ENCODE data around the gene LRP8. TPM values are rescaled to one million over a fixed set of nuclear protein-coding genes. Genes with fewer than 3 reads are reported as not detected.

Gene LRP8
- total RNA-seq, 6 experiments from 2014 or later = 7.2 to 14.9 (median 13.0) TPM

- DNase-seq = no peak
- H3K4me1 Mint-ChIP-seq (ENCODE audit: low read depth) = no peaks in the 10 kb centered on the region
- no peaks in the 10 kb centered on the region; the same call in 1 of the 2 replicates for H3K27me3 Mint-ChIP-seq (ENCODE audit: insufficient read depth)
- no peak overlapping the region for H3K4me3 Mint-ChIP-seq
- peak overlapping the region; percentile 51; the same call in 1 of the 2 replicates for H3K27ac Mint-ChIP-seq
- H3K36me3 Mint-ChIP-seq (ENCODE audit: low read depth) = no peaks in the 10 kb centered on the region
- TF ChIP-seq CTCF (IDR thresholded peaks at IDR 0.05) = no peak
- no peaks in the 10 kb centered on the region for H3K9me3 Mint-ChIP-seq
Measured at GRCh38 chr1:53314606-53315005, 13.3 kb downstream of the LRP8 start.

GRCh38 chr1:53314096-53314495 is 13.8 kb downstream of the LRP8 start:
- no peak for DNase-seq
- H3K4me3 Mint-ChIP-seq = no peak overlapping the region
- H3K4me1 Mint-ChIP-seq (ENCODE audit: low read depth) = no peaks in the 10 kb centered on the region
- TF ChIP-seq CTCF (IDR thresholded peaks at IDR 0.05) = no peak
- no peaks in the 10 kb centered on the region for H3K9me3 Mint-ChIP-seq
- peak overlapping the region; percentile 51 for H3K27ac Mint-ChIP-seq
- no peaks in the 10 kb centered on the region for H3K36me3 Mint-ChIP-seq (ENCODE audit: low read depth)
- no peaks in the 10 kb centered on the region; the same call in 1 of the 2 replicates for H3K27me3 Mint-ChIP-seq (ENCODE audit: insufficient read depth)

- no peak overlapping the region for H3K27ac Mint-ChIP-seq
- TF ChIP-seq CTCF (IDR thresholded peaks at IDR 0.05) = no peak
- H3K27me3 Mint-ChIP-seq (ENCODE audit: insufficient read depth) = no peaks in the 10 kb centered on the region; the same call in 1 of the 2 replicates
- DNase-seq = no peak
- no peaks in the 10 kb centered on the region for H3K4me1 Mint-ChIP-seq (ENCODE audit: low read depth)
- H3K4me3 Mint-ChIP-seq = no peak overlapping the region
- H3K9me3 Mint-ChIP-seq = no peaks in the 10 kb centered on the region
- H3K36me3 Mint-ChIP-seq (ENCODE audit: low read depth) = no peaks in the 10 kb centered on the region
Measured at GRCh38 chr1:53313556-53313955, 14.3 kb downstream of the LRP8 start.

GRCh38 chr1:53311702-53312305 is 16.1 kb downstream of the LRP8 start:
- Mint-ChIP-seq H3K27me3 (ENCODE audit: insufficient read depth) (no peaks in the 10 kb centered on the region; the same call in 1 of the 2 replicates), H3K9me3 (no peaks in the 10 kb centered on the region), H3K36me3 (ENCODE audit: low read depth) (no peaks in the 10 kb centered on the region), H3K4me1 (ENCODE audit: low read depth) (peaks cover 2% of the 10 kb centered on the region), H3K4me3 (no peak overlapping the region), H3K27ac (no peak overlapping the region)
- no peak for DNase-seq
- TF ChIP-seq CTCF (IDR thresholded peaks at IDR 0.05) = no peak

GRCh38 chr1:53310847-53311681 is 16.8 kb downstream of the LRP8 start:
- TF ChIP-seq CTCF (IDR thresholded peaks at IDR 0.05) = no peak
- H3K36me3 Mint-ChIP-seq (ENCODE audit: low read depth) = no peaks in the 10 kb centered on the region
- no peaks in the 10 kb centered on the region; the same call in 1 of the 2 replicates for H3K27me3 Mint-ChIP-seq (ENCODE audit: insufficient read depth)
- DNase-seq = no peak
- H3K27ac Mint-ChIP-seq = no peak overlapping the region
- no peaks in the 10 kb centered on the region for H3K9me3 Mint-ChIP-seq
- H3K4me3 Mint-ChIP-seq = no peak overlapping the region
- peaks cover 9% of the 10 kb centered on the region for H3K4me1 Mint-ChIP-seq (ENCODE audit: low read depth)

Measured in HFFc6 (cell line).